CD4-positive, alpha-beta T cell treated with Interleukin-1 beta for 1 hour (primary cell): Measurements from ENCODE around the gene DDX27.

ENCODE experiments used
- DNase-seq, 2 donors: peaks; one replicate each; pipeline ENCODE4 v3.0.0-alpha.2; 2020 to 2022

DDX27 gene

GRCh38 chr20:49292010-49292409, 72.8 kb downstream of the DDX27 start:
- no peak for DNase-seq

GRCh38 chr20:49293122-49293521, 73.9 kb downstream of the DDX27 start:
- no peak for DNase-seq
